Adipose tissue (tissue), 3 donors: ENCODE data around the gene DHRS13. TPM values are rescaled to one million over a fixed set of nuclear protein-coding genes. Genes with fewer than 3 reads are reported as not detected.
"Not testable (repeated sequence)": the region's sequence is repeated elsewhere in the genome, so short reads cannot be mapped to it uniquely, and the experiment has no call there.

Experiments
- H3K27ac ChIP-seq: one replicate; pipeline ENCODE4 v1.5.1; 2013; ENCODE audit warnings: low read depth, low read length
- WGBS, 3 donors: extraction: QIAGEN DNeasy Blood & Tissue Kit; methylation state at CpG; one replicate each; pipeline ENCODE4 v1.1.7; 2013; 5-methylcytosine and 5-hydroxymethylcytosine counted together
- polyA plus RNA-seq, 3 donors: library from polyadenylated mRNA; stranded (reverse); fragments of 200-250 nt; gene quantifications; one replicate each; pipeline ENCODE4 v1.2.3, GENCODE V29; 2013
- donor health status: healthy with polysubstance abuse.
- donor health status: Bipolar disorder and iron deficiency.
- donor health status: healthy.

The DHRS13 gene
- polyA plus RNA-seq, 3 donors = 3.9 to 6.5 (median 5.3) TPM

GRCh38 chr17:28940142-28940541, 37.3 kb upstream of the DHRS13 start:
- WGBS, 3 donors = 40 to 64% (median 42%) methylated on average over 3 of the region's 3 CpGs
- no peak overlapping the region for H3K27ac ChIP-seq

GRCh38 chr17:28938552-28938951, 35.7 kb upstream of the DHRS13 start:
- no peak overlapping the region for H3K27ac ChIP-seq

GRCh38 chr17:28937044-28937729, 34.3 kb upstream of the DHRS13 start:
- WGBS, 3 donors = 50 to 62% (median 51%) methylated on average over 5 of the region's 5 CpGs

GRCh38 chr17:28935744-28936460, 33.0 kb upstream of the DHRS13 start:
- H3K27ac ChIP-seq = no peak overlapping the region
- 73 to 93% (median 93%) methylated on average over 8 of the region's 8 CpGs for WGBS, 3 donors

More at GRCh38 chr17:28937044-28937729, 34.3 kb upstream of the DHRS13 start:
- H3K27ac ChIP-seq = no peak overlapping the region

- WGBS, 3 donors = 94 to 99% (median 98%) methylated on average over 8 of the region's 8 CpGs
- not testable (repeated sequence) for H3K27ac ChIP-seq
Observed at GRCh38 chr17:28934508-28934907, 31.6 kb upstream of the DHRS13 start.

- no peak overlapping the region for H3K27ac ChIP-seq
- WGBS, 3 donors = 92 to 98% (median 93%) methylated on average over 2 of the region's 2 CpGs
Observed at GRCh38 chr17:28929787-28930186, 26.9 kb upstream of the DHRS13 start.

- no peak overlapping the region for H3K27ac ChIP-seq
- WGBS, 3 donors = 91 to 98% (median 95%) methylated on average over 2 of the region's 2 CpGs
Observed at GRCh38 chr17:28928061-28928460, 25.2 kb upstream of the DHRS13 start.

GRCh38 chr17:28926786-28927185, 23.9 kb upstream of the DHRS13 start:
- H3K27ac ChIP-seq = peak overlapping the region; percentile 2
- WGBS, 3 donors = 88 to 93% (median 91%) methylated on average over 4 of the region's 4 CpGs

GRCh38 chr17:28926366-28926765, 23.5 kb upstream of the DHRS13 start:
- WGBS, 3 donors = 37 to 89% (median 56%) methylated on average over 2 of the region's 2 CpGs
- H3K27ac ChIP-seq = peak overlapping the region; percentile 2

GRCh38 chr17:28925912-28926365, 23.1 kb upstream of the DHRS13 start:
- no peak overlapping the region for H3K27ac ChIP-seq
- whole genome bisulfite sequencing, 3 donors = 9 to 46% (median 14%) methylated on average over 2 of the region's 2 CpGs

- no peak overlapping the region for H3K27ac ChIP-seq
Observed at GRCh38 chr17:28920201-28920600, 17.3 kb upstream of the DHRS13 start.

- H3K27ac ChIP-seq = no peak overlapping the region
- WGBS, 3 donors = 53 to 77% (median 68%) methylated on average over 2 of the region's 2 CpGs
Observed at GRCh38 chr17:28918295-28918694, 15.4 kb upstream of the DHRS13 start.

- no peak overlapping the region for H3K27ac ChIP-seq
- WGBS, 3 donors = 53 to 70% (median 58%) methylated on average over 5 of the region's 5 CpGs
Observed at GRCh38 chr17:28917465-28917864, 14.6 kb upstream of the DHRS13 start.

GRCh38 chr17:28917029-28917428, 14.2 kb upstream of the DHRS13 start:
- no peak overlapping the region for H3K27ac ChIP-seq
- WGBS, 3 donors = 69 to 84% (median 73%) methylated on average over 12 of the region's 12 CpGs

- WGBS, 3 donors = 45 to 51% (median 48%) methylated on average over 6 of the region's 6 CpGs
- H3K27ac ChIP-seq = no peak overlapping the region
Observed at GRCh38 chr17:28916302-28916934, 13.5 kb upstream of the DHRS13 start.

- no peak overlapping the region for H3K27ac ChIP-seq
- 93 to 95% (median 93%) methylated on average over 6 of the region's 6 CpGs for WGBS, 3 donors
Observed at GRCh38 chr17:28912938-28913333, 10.1 kb upstream of the DHRS13 start.

- H3K27ac ChIP-seq = no peak overlapping the region
- 63 to 84% (median 80%) methylated on average over 20 of the region's 20 CpGs for WGBS, 3 donors
Observed at GRCh38 chr17:28912281-28912937, 9.5 kb upstream of the DHRS13 start.

- WGBS, 3 donors = 88 to 93% (median 93%) methylated on average over 13 of the region's 13 CpGs
- H3K27ac ChIP-seq = no peak overlapping the region
Observed at GRCh38 chr17:28911411-28912045, 8.6 kb upstream of the DHRS13 start.

GRCh38 chr17:28910534-28910933, 7.7 kb upstream of the DHRS13 start:
- WGBS, 3 donors = 81 to 100% (median 89%) methylated on average over 1 of the region's 1 CpG
- H3K27ac ChIP-seq = no peak overlapping the region
